HG02759 (cell line): ENCODE data around the gene TMEM143.
A peak's percentile ranks its signal among the peaks of the same experiment; 100 is the strongest.
"Not testable (repeated sequence)": the region's sequence is repeated elsewhere in the genome, so short reads cannot be mapped to it uniquely, and the experiment has no call there.

Experiments
- ATAC-seq: cut with Tn5 transposase; IDR thresholded peaks from one replicate; pipeline ENCODE4 v1.9.1; 2021; ENCODE audit warnings: mild to moderate bottlenecking, moderate library complexity; ENCODE audit not compliant: unreplicated experiment

Gene TMEM143

GRCh38 chr19:48332351-48332661 is 31.4 kb downstream of the TMEM143 start:
- ATAC-seq = no peak

- ATAC-seq = peak; percentile 33
Observed at GRCh38 chr19:48330012-48330681, 33.6 kb downstream of the TMEM143 start.

GRCh38 chr19:48329167-48329891 is 34.4 kb downstream of the TMEM143 start:
- ATAC-seq = no peak

- ATAC-seq = no peak
Observed at GRCh38 chr19:48325265-48325910, 38.4 kb downstream of the TMEM143 start, which contains the start of gene EMP3. TSS of gene EMP3 (plus strand) at chr19:48325552. CDS start at chr19:48326845, 1,293 bp downstream.

- peak; percentile 71 for ATAC-seq
Observed at GRCh38 chr19:48321622-48322591, 41.8 kb downstream of the TMEM143 start.

- ATAC-seq = peak; percentile 48
Observed at GRCh38 chr19:48321372-48321621, 42.4 kb downstream of the TMEM143 start.

GRCh38 chr19:48319647-48320541 is 43.8 kb downstream of the TMEM143 start:
- no peak for ATAC-seq

- ATAC-seq = no peak
Observed at GRCh38 chr19:48318286-48318987, 45.3 kb downstream of the TMEM143 start.

GRCh38 chr19:48317708-48317960 is 46.1 kb downstream of the TMEM143 start:
- ATAC-seq = not testable (repeated sequence)

- no peak for ATAC-seq
Observed at GRCh38 chr19:48315712-48316111, 48.0 kb downstream of the TMEM143 start.

- ATAC-seq = no peak
Observed at GRCh38 chr19:48311384-48311783, 52.4 kb downstream of the TMEM143 start.

GRCh38 chr19:48310227-48310626 is 53.5 kb downstream of the TMEM143 start:
- ATAC-seq = no peak

- not testable (repeated sequence) for ATAC-seq
Observed at GRCh38 chr19:48309731-48310130, 54.0 kb downstream of the TMEM143 start.

GRCh38 chr19:48308631-48309586 is 54.8 kb downstream of the TMEM143 start:
- no peak for ATAC-seq

GRCh38 chr19:48303866-48304265 is 59.9 kb downstream of the TMEM143 start:
- ATAC-seq = no peak

- ATAC-seq = no peak
Observed at GRCh38 chr19:48303367-48303766, 60.4 kb downstream of the TMEM143 start.

GRCh38 chr19:48302600-48302959 is 61.2 kb downstream of the TMEM143 start:
- ATAC-seq = no peak

- ATAC-seq = no peak
Observed at GRCh38 chr19:48301886-48302599, 61.7 kb downstream of the TMEM143 start.
